Tibial nerve (tissue), 4 donors: ENCODE measurements around the gene TUT7.

ENCODE experiments used
- CTCF ChIP-seq, 5 experiments: fragments of 200-600 bp in 3 of 5; fragments of 450-650 bp in 2 of 5; sonication (generic) in 3 of 5; IDR thresholded peaks; one replicate each; pipeline ENCODE4 v1.5.1; 2016 to 2019; ENCODE audit warnings: antibody characterized with exemption in 5 of 5, mild to moderate bottlenecking in 3 of 5, moderate library complexity in 2 of 5
- EP300 ChIP-seq, 2 donors: sonication (generic); formaldehyde crosslinking; IDR thresholded peaks; one replicate each; pipeline ENCODE4 v1.6.1; 2017; ENCODE audit warnings: antibody characterized with exemption in 2 of 2, mild to moderate bottlenecking in 1 of 2
- POLR2A ChIP-seq, 2 donors: fragments of 450-650 bp; IDR thresholded peaks; one replicate each; pipeline ENCODE4 v1.6.1; 2017; ENCODE audit warnings: antibody characterized with exemption in 2 of 2, mild to moderate bottlenecking in 2 of 2, moderate library complexity in 2 of 2

DNA sequence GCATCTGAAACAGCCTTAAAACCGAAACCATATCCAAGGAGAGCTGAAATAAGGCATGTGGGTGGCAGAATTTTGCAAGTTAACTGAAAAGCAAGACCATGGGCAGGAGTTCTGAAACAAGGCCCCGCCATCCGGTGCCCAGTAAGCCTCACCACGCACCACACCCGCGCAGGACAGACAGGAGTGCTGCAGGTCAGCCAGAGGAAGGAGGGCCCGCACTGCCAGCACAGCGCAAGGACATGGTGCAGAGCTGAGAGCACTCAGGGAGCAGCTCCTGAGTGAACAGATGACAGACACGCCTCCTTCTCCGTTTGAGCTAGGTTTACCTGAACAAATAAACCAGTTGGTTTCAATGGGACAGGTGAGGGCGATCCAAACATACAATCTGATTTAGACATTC, 55.3 kb downstream of the TUT7 start:
- TF ChIP-seq CTCF (IDR thresholded peaks at IDR 0.05) (no peak), POLR2A (IDR thresholded peaks at IDR 0.05) (no peak), EP300 (IDR thresholded peaks at IDR 0.05) (no peak)
